NB4 (cell line): ENCODE results near the gene SMU1.
A peak's percentile ranks its signal among the peaks of the same experiment; 100 is the strongest.

Experiments
- DNase-seq: peaks from one replicate; pipeline ENCODE4 v3.0.0; 2010; ENCODE audit warnings: low read depth
- H3K4me3 ChIP-seq: one replicate; pipeline ENCODE4 v1.5.1; 2011; ENCODE audit warnings: mild to moderate bottlenecking, low read depth, low read length, moderate library complexity
- CTCF ChIP-seq: IDR thresholded peaks from one replicate; pipeline ENCODE4 v1.5.1; 2012; ENCODE audit warnings: low read depth, low read length
- MAX ChIP-seq: IDR thresholded peaks from 2 replicates; pipeline ENCODE4 v1.6.1; 2011; ENCODE audit warnings: low read depth, low read length
- MYC ChIP-seq: IDR thresholded peaks from 2 replicates; pipeline ENCODE4 v1.6.1; 2011; ENCODE audit warnings: low read depth, low read length
- POLR2A ChIP-seq: IDR thresholded peaks from 2 replicates; pipeline ENCODE4 v1.6.1; 2011; ENCODE audit warnings: mild to moderate bottlenecking; ENCODE audit not compliant: insufficient read length; ENCODE audit errors: extremely low read depth

Gene SMU1

GRCh38 chr9:33030285-33030684 lies 46.2 kb downstream of the SMU1 start:
- no peak for DNase-seq
- TF ChIP-seq POLR2A (no peak), CTCF (no peak), MAX (no peak), MYC (no peak)
- H3K4me3 ChIP-seq, result peak overlapping the region; percentile 86

- H3K4me3 ChIP-seq, result peak overlapping the region; percentile 86
- DNase-seq, result peak; percentile 62
- TF ChIP-seq CTCF, result no peak
- TF ChIP-seq POLR2A, result no peak
- no peak for TF ChIP-seq MAX
- TF ChIP-seq MYC, result no peak
These were observed 47.2 kb downstream of the SMU1 start for GRCh38 chr9:33029231-33029786.

- peak; percentile 89 for DNase-seq
- peak overlapping the region; percentile 86 for H3K4me3 ChIP-seq
- TF ChIP-seq MYC (no peak), POLR2A (no peak), MAX (no peak; the same call in 1 of the 2 replicates), CTCF (no peak)
These were observed 50.7 kb downstream of the SMU1 start for GRCh38 chr9:33025572-33026342.

- peak; percentile 100 for TF ChIP-seq POLR2A
- peak; percentile 89 for TF ChIP-seq MYC
- TF ChIP-seq MAX, result peak; percentile 79
- no peak for TF ChIP-seq CTCF
- peak within 1 kb of the TSS; percentile 86 for H3K4me3 ChIP-seq
- DNase-seq, result peak; percentile 99
These were observed 51.4 kb downstream of the SMU1 start, which contains the start of gene DNAJA1 for GRCh38 chr9:33024966-33025571. TSS of gene DNAJA1 (plus strand) at chr9:33025273. CDS start at chr9:33026485, 1,212 bp downstream.

GRCh38 chr9:33024126-33024965 lies 52.1 kb downstream of the SMU1 start:
- TF ChIP-seq MAX (0 out of 2 replicates have a peak, but pooled peaks have one; percentile 48), MYC (no peak), POLR2A (no peak), CTCF (no peak)
- peak overlapping the region; percentile 86 for H3K4me3 ChIP-seq
- peak; percentile 74 for DNase-seq
